ENCODE data around the gene SLC9B1.
"Not testable (repeated sequence)": the region's sequence is repeated elsewhere in the genome, so short reads cannot be mapped to it uniquely, and the experiment has no call there.

Gene SLC9B1

DNA sequence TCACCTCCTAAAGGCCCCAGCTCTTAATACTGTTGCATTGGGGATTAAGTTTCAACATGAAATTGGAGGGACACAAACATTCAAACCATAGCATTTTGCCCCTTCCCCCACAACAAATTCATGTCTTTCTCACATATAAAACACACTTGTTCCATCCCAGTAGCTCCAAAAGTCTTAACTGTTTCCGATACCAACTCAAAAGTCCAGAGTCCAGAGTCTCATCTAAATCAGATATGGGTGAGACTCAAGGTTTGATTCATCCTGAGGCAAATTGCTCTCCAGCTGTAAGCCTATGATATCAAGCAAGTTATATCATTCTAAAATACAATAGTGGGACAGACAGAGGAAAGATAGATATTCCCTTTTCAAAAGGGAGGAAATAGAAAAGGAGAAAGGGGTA lies 8.7 kb downstream of the SLC9B1 start:
- DNase-seq = no peak

DNA sequence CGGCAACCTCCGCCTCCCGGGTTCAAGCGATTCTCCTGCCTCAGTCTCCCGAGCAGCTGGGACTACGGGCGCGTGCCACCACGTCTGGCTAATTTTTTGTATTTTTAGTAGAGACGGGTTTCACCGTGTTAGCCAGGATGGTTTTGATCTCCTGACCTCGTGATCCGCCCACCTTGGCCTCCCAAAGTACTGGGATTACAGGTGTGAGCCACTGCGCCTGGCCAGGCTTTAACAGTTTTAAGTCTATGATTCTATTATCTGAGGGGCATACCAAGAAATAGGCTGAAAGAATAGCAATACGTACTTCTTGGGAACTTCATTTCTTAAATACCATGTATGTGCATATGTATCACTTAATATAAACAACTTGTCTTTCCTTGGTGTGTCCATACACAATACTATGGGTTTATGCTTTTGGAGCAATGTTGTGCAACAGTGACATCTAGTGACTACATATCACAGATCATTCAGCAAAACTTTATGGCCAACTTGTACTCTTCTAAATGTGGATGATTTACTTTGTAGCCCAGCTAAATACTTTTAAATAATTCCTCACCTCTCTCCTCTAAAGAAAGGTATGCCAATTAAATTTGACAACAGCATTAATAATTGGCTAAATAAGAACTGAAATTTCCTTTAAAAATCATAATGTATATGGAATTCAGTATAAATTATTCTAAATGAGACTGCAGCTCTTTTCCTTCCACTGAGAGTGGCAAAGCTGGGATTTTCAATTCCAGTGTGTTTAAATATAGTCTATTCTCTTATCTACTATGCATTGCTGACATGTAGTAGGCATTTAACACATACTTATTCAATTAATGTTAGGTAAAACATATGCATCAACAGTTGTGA lies 10.4 kb downstream of the SLC9B1 start:
- no peak for DNase-seq

DNA sequence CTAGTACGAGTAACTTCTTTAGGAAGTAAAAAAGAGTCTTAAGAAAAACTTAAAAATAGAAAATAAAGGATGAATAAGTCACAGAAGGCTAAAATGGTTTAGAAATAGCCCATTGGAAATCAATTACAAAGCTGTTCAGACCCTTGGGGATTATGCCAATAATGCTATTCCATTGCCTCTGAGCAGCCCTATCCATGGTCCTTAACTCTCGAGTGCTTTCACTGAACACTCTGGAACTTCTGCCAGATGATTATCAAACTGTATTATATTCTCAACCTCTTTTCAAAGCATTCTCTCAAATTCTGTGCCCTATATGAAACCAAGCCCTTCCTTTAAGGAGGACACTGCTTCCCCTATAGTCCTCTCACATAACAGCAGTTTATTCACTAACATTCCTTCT lies 17.0 kb downstream of the SLC9B1 start:
- no peak for DNase-seq

DNA sequence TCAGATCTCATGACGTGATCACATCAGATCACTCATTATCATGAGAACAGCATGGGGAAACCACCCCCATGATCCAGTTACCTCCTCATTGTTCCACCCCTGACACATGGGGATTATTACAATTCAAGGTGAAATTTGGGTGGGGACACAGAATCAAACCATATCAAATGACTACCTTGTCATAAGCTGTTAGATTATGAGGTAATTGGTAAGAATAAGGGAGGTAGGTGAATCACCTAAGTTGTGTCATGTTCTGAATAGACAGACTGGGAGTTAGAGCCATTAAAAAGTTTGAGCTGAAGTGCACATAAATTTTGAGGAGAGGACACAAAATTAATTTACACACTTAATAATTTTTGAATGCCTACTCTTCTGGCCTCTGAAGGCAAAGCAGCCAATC lies 24.7 kb downstream of the SLC9B1 start:
- no peak for DNase-seq

DNA sequence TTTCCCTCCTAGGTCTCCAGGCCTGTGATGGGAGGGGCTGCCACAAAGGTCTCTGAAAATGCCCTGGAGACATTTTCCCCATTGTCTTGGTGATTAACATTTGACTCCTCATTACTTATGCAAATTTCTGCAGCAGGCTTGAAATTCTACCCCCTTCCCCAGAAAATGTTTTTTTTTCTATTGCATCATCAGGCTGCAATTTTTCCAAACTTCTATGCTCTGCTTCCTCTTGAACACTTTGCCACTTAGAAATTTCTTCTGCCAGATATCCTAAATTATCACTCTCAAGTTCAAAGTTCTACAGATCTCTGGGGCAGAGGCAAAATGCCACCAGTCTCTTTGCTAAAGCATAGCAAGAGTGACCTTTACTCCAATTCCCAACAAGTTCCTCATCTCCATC lies 25.5 kb downstream of the SLC9B1 start:
- DNase-seq = not testable (repeated sequence)

DNA sequence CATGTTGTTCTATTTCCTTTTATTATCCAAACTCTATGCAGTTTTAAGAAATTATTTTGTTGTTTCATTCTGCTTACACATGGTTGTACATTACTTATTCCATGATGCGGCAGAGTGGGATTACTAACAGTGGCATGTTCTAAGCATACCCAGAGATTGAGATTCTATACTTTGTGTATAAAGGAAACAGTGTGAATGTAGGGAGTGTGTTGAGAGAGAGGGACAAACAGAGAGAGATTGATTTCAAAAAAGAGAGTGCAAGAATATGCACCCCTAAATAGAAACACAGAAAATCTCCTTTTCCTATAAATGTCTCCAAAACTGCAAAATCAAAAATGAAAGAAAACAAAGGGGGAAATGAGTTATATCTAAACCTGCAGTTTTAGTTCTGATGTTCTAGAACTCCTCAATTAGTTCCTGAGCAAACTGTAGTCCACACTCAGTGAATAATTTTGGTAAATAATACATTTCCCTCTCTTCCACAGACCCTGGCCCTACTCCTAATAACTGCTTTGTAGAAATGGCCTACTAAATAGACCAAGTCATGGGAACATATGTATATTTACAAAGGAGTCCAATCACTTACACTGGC lies 31.0 kb downstream of the SLC9B1 start:
- no peak for DNase-seq

DNA sequence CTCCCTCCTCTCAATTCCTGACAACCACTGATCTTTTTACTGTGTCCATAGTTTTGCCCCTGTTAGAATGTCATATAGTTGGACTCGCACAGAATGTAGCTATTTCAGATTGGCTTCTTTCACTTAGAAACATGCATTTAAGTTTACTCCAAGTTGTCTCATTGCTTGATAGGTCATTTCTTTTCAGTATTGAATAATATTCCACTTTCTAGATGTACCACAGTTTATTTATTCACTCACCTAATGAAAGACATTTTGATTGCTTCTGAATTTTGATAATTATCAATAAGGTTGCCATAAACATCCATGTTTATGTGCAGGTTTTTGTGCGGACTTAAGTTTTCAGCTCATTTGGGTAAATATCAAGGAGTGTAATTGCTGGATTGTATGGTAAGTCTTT lies 38.5 kb downstream of the SLC9B1 start:
- DNase-seq = no peak

DNA sequence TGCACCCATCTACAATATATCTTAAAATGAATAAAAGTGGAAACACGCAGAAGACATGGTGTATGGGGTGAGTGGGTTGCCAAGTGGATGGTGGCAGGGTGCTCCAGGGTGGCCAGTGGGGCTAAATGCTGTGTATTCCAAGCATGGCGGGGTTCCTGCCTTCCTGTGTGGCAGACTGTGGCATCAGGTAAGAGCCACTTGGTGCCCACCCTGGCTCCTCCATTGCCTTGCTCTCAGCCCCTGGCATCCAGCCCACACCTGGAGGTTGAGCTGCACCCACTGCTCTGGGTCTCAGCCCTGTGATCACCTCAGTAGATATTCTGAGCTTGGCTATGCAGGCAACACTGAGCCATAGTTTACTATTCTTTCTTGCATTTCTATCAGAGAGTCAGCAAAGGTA lies 57.7 kb downstream of the SLC9B1 start:
- DNase-seq = not testable (repeated sequence)

DNA sequence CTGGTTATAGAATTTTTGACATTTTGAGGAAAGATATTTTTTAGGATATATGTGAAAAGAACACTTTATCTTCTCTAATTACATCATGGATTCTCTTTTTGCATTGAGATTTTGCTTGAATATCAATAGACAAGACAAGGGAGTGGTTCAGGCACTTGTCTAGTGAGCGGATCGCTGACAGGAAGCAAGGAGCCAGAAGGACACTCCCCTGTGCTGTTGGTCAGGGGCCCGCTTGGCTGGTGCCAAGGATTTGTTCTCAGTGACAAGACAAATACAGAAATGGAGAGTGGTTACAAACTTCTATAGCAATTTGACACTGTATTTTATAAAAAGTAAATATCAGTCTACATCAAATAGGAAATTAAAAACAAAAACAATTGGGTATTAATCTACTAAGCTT lies 60.0 kb downstream of the SLC9B1 start:
- no peak for DNase-seq

DNA sequence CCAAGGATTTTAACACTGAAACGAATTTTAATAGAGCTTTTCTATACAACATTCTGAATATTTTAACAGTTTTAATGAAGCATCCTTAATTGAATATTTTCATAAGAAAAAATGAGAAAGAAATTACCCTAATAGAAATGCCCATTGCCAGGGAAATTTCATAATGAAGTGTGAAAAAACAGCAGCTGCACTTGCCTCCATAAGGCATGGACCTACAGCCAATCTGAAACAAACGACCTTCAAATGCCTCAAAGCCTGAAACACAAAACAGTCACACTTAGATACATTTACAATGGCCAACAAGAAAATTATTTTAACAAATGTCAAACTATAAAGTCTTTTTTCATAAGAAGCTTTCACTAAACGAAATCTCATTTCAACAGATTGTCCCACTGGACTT lies 74.4 kb downstream of the SLC9B1 start:
- no peak for DNase-seq

DNA sequence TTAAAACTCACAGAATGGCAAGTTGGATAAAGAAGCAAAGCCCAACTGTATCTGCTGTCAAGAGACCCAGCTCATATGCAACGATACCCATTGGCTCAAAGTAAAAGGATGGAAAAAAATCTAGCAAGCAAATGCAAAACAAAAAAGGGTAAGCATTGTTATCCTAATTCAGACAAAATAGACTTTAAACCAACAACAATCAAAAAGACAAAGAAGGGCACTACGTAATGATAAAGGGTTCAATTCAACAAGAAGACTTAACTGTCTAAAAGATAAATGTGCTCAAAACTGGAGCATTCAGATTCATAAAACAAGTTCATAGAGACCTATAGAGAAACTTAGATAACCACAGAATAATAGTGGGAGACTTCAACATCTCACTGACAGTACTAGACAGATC lies 81.4 kb downstream of the SLC9B1 start:
- not testable (repeated sequence) for DNase-seq

DNA sequence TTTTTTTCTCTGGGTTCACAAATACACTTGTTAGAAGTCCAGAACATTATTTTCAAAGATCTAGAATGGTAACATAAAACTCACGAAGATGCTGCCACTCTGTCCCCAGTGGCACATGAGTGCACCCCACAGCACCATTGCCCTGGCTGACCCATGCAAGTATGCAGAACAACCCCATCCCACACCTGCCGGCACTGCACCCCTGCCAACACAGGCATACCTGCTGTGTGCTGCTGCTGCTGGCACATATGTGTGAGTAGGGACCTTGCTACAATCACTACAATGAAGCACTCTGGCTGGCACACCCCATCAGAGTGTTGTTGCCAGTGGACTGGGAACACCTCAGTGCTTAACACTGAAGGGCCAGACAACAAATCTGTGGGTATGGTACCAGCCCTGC lies 83.8 kb downstream of the SLC9B1 start:
- DNase-seq = no peak

DNA sequence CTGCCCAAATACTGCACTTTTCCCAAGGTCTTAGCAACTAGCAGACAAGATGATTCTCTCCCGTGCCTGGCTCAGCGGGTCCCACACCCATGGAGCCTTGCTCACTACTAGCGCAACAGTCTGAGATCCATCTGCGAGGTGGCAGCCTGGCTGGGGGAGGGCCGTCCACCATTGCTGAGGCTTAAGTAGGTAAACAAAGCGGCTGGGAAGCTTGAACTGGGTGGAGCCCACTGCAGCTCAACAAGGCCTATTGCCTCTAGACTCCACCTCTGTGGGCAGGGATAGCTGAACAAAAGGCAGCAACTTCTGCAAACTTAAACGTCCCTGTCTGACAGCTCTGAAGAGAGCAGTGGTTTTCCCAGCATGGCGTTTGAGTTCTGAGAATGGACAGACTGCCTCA lies 99.8 kb downstream of the SLC9B1 start:
- DNase-seq = not testable (repeated sequence)

DNA sequence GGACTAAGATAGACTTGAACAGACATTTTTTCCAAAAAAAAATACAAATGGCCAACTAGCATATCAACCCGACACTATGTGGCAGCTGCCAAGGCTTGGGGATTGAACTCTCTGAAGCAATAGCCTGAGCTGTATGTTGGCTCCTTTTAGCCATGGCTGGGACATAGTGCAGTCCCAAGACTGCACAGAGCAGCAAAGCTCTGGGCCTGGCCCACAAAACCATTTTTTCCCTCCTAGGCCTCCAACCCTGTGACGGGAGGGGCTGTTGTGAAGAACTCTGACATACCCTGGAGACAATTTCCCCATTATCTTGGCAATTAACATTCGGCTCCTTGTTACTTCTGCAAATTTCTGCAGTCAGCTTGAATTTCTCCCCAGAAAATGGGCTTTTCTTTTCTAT lies 100.6 kb downstream of the SLC9B1 start:
- DNase-seq = no peak

DNA sequence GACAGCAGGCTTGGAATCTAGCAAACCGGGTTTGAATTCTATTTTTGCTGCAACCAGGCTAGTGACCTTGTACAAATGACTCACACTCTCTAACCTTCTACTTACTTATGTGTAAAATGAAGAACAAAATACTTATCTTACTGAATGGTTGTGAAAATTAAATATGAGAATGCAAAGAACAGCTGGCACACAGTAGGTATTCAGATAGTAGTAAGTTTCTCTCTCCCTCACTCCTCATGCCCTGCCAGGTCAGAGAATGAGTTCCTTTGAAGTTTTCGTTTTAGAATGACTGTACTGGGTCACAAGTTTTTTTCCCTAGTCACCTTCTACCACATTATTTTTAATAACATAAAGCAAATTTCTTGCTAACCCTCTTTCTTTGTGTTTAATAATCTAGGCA lies 117.7 kb downstream of the SLC9B1 start:
- no peak for DNase-seq

DNA sequence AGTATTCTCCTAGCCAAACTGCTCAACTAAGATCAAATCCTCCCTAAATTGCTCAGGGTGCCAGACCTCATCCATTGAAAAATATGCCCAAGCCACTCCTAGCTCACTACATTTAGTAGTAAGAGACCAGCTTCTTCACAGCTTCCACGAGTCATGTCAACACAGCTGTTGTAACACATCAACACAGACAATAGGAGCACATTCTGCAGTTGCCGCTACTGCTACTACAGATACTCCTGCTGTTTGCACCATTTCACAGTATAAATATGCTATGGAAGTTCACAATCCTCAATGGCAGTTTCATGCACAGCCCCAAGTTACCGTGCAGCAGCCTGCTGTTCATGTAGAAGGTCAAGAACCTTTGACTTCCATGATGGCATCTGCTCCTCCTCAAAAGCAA lies 121.9 kb downstream of the SLC9B1 start:
- not testable (repeated sequence) for DNase-seq

DNA sequence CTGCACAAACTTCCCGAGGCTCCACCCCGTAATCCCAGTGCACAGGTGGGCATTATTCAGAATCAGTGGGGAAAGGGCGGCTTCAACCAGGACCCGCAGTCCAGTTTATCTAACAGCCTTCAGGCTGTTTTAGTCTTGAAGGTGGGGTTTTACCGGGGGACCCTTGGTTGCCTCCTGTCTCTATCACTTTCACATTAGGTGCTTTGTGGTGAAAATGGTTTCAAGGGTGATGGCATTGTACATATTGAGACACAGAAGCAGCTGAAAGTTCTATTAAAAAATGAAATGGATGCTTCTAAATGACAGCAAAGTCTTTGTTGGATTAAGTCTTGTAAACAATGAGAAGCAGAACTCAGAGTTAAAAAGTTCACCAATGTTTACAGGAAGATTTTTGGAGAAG lies 123.0 kb downstream of the SLC9B1 start:
- DNase-seq = not testable (repeated sequence)

DNA sequence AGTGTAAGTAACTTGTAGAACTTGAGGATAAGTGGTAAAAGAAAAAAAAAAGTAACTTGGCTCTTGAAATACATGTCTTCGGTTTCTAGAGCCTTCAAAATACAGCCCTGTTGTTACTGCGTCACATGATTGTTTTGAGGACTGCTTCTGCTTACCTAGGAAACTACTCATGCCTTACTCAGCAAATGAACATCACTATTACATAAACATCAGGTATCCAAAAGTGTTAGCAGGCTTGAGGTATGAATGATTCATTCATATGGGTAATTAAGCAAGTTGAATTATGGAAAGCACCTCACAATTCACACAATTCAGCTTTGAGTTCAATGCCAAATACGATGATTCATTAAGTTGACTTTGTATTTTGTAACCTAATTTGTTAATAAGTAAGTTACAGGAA lies 129.6 kb downstream of the SLC9B1 start:
- not testable (repeated sequence) for DNase-seq

DNA sequence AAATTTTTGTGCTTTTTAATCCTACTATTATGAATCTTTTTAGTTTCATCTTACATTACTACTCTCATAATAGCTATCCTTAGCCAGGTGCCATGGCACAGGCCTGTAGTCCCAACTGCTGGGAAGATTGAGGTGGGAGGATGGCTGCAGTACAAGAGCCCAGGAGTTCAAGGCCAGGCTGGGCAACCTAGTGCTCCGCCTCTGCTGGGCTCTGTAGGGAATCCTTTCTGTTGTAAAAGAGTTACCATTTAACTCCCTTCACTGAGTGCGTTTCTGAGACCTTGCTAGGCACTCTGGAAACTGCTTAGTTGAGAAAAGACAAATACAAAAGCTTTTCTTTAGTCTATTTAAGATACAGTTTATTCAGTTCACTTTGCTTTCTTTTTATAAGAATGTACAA lies 130.9 kb downstream of the SLC9B1 start:
- DNase-seq = not testable (repeated sequence)

DNA sequence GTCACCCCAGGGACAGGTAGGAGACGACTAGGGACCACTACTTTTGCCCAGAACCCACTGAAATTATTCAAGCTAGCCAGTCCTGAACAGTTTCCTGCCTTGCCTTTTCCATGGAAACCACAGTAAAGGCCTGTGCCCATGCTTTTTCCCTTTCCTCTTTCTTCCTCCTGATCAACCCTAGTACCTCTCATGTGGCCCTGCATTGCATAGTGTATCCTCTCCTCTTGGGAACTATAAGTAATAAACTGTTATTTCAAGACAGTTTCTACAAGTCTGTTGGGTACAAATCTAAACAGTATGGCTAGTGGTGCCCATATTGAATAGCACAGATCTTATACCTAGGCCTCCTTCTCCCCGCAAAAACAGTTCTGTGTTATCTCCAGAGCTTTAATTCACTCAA lies 136.2 kb downstream of the SLC9B1 start:
- DNase-seq = no peak

DNA sequence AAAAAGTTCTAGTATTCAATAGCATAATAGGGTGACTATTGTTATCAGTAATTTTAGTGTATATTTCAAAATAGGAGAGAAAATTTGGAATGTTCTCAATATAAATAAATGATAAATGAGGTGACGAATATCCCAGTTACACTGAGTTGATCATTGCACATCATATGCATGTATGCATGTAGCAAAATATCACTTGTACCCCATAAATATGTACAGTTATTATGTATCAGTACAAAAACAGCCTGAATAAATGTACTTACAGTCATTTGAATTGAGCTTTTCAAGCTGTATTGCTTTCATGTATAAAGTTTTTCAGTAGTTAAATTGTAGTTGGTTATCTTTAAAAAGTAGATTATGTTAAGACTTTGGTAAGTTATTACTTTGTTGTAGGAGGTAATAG lies 138.2 kb downstream of the SLC9B1 start:
- DNase-seq = no peak

DNA sequence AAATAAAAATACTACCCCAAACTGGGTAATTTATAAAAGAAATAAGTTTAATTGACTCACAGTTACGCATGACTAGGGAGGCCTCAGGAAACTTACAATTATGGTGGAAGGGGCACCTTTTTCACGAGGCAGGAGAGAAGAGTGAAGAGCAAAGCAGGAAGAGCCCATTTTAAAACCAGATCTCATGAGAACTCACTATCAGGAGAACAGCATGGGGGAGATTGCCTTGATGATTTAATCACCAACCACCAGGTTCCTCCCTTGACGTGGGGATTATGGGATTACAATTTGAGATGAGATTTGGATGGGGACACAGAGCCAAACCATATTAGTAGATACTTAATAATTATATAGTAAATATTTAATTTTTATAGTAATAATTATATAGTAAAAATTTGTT lies 140.6 kb downstream of the SLC9B1 start:
- no peak for DNase-seq

DNA sequence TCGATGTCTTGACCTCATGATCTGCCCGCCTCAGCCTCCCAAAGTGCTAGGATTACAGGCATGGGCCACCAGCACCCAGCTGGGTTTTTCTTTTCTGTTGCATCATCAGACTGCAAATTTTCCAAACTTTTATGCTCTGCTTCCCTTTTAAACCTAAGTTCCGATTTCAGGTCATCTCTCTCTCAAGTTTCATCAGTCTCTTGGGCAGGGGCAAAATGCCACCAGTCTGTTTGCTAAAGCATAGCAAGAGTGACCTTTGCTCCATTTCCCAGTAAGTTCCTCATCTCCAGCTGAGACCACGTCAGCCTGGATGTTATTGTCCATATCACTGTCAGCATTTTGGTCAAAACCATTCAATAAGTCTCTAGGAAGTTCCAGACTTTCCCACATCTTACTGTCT lies 141.2 kb downstream of the SLC9B1 start:
- not testable (repeated sequence) for DNase-seq

DNA sequence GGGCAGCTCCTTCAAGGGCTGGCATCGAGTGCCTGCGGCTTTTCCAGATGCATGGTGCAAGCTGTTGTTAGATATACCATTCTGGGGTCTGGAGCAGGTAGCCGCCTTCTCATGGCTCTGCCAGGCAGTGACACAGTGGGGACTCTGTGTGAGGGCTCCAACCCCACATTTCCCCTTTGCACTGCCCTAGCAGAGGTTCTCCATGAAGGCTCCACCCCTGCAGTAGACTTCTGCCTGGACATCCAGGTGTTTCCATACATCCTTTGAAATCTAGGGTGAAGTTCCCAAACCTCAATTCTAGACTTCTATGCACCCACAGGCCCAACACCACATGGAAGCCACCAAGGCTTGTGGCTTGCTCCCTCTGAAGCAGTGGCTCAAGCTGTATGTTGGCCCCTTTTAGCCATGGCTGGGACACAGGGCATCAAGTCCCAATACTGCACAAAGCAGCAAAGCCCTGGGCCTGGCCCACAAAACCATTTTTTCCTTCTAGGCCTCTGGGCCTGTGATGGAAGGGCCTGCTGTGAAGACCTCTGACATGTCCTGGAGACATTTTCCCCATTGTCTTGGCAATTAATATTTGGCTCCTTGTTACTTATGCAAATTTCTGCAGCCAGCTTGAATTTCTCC lies 141.9 kb downstream of the SLC9B1 start:
- not testable (repeated sequence) for DNase-seq

Data from T-helper 9 cell (primary cell).